Astrocyte of the spinal cord (primary cell): ENCODE data around the gene BCL11A.

ENCODE experiments used
- DNase-seq: peaks from one replicate; pipeline ENCODE4 v3.0.0; 2011; ENCODE audit warnings: low read depth, low spot score
- H3K4me3 ChIP-seq: 2 replicates; pipeline ENCODE4 v1.5.1; 2011; ENCODE audit warnings: low read depth, mild to moderate bottlenecking, low read length, moderate library complexity
- in situ Hi-C: cut with HindIII; loops from 2 replicates; pipeline ENCODE4 v1.10.0; 2017; ENCODE audit warnings: low sequenced_read_pairs
- TF ChIP-seq, protein P1 (sequence below): IDR thresholded peaks from 2 replicates; pipeline ENCODE4 v1.5.1; 2012; ENCODE audit warnings: low read depth, mild to moderate bottlenecking, low read length, inconsistent platforms

BCL11A gene

DNA sequence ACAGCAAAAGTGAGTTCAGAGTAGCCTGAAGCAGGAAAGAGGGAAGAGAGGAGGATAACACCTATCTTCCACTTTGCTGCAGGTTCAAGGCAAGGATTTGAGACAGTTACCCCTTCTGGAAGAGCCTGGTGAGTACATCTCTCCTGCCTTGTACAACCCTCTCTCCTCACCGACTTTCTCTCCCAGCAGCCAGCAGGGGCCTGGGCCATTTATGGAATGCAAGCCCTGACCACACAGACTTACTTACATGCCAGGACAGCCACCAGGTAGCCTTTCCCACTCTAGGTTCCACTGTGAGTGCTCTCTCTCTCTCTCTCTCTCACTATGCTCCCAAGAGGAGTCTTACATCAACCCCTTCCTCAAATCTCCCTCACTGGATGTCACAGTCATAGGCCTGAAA is 57.0 kb downstream of the BCL11A start:
- DNase-seq: no peak
- in situ Hi-C loops: no loop called here

DNA sequence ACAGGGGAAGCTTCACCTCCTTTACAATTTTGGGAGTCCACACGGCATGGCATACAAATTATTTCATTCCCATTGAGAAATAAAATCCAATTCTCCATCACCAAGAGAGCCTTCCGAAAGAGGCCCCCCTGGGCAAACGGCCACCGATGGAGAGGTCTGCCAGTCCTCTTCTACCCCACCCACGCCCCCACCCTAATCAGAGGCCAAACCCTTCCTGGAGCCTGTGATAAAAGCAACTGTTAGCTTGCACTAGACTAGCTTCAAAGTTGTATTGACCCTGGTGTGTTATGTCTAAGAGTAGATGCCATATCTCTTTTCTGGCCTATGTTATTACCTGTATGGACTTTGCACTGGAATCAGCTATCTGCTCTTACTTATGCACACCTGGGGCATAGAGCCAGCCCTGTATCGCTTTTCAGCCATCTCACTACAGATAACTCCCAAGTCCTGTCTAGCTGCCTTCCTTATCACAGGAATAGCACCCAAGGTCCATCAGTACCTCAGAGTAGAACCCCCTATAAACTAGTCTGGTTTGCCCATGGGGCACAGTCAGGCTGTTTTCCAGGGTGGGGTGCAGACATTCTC is 58.3 kb downstream of the BCL11A start:
- no peak for DNase-seq
- in situ Hi-C loops: no loop called here
- TF ChIP-seq, protein P1, sequence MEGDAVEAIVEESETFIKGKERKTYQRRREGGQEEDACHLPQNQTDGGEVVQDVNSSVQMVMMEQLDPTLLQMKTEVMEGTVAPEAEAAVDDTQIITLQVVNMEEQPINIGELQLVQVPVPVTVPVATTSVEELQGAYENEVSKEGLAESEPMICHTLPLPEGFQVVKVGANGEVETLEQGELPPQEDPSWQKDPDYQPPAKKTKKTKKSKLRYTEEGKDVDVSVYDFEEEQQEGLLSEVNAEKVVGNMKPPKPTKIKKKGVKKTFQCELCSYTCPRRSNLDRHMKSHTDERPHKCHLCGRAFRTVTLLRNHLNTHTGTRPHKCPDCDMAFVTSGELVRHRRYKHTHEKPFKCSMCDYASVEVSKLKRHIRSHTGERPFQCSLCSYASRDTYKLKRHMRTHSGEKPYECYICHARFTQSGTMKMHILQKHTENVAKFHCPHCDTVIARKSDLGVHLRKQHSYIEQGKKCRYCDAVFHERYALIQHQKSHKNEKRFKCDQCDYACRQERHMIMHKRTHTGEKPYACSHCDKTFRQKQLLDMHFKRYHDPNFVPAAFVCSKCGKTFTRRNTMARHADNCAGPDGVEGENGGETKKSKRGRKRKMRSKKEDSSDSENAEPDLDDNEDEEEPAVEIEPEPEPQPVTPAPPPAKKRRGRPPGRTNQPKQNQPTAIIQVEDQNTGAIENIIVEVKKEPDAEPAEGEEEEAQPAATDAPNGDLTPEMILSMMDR: no peak
- no peak overlapping the region for H3K4me3 ChIP-seq

More for the DNA sequence above, 57.0 kb downstream of the BCL11A start:
- H3K4me3 ChIP-seq: no peak overlapping the region
- TF ChIP-seq, protein P1: no peak

DNA sequence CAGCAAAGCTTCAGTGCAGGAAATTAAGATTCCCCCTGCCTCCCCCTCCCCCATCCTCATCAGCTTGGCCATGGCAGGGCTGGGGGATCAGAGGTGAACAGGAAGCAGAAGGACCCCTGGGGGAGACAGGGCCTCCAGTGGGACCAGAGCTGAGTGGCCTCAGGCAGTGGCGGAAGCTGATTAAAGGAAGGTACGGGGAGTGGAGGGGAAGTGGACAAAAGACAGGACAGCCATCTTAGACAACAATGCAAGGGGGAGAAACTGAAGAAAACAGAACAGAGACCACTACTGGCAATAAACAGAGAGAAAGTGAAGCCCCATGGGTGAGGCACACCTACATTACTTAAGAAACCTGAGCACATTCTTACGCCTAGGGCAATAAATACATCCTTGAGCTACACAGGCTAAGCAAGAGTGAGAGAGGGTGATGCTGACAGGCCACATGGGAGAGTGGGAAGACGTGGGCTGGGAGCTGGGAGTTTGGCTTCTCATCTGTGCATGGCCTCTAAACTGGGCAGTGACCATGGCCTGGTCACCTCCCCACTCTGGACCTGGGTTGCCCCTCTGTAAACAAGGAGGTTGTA is 59.6 kb downstream of the BCL11A start:
- no peak for DNase-seq
- in situ Hi-C loops: no loop called here
- TF ChIP-seq, protein P1: no peak

DNA sequence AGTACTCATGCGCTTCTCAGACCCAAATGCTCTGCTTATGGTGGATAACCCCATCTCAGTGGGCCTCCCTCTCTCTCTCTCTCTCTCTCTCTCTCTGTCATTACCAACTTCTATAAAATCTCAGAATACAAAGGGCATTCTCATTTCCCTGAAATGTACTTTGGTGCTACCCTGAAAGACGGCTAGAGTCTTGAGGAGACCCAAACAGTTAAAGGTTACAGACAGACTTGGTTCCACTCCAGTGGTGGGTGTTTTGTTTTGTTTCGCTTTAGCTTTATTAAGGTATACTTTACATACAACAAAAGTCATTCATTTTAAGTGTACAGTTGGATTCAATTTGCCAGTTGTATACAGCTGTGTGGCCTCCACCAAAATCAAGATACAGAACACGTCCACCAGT is 60.9 kb downstream of the BCL11A start:
- DNase-seq: no peak
- TF ChIP-seq, protein P1: no peak
- no peak overlapping the region for H3K4me3 ChIP-seq
- in situ Hi-C loops: no loop called here

More for the DNA sequence above, 59.6 kb downstream of the BCL11A start:
- no peak overlapping the region for H3K4me3 ChIP-seq

DNA sequence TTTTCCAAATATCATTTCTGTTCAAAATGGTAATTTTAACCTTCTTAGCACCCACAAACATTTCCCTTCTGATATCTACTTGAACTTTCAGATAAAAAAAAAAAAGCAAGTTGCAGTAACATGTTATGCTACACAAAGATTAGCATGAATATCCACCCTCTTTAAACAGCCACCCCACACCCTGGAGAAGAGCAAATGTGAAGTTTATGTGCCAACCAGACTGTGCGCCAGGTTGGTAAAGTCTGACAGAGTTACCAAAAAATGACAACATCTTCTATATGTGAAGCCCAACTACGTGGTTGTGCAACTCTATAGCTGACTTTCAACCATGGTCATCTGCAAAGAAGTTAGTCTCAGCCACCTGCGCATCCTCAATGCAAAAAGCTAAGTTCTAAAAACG is 62.6 kb downstream of the BCL11A start:
- no peak overlapping the region for H3K4me3 ChIP-seq
- in situ Hi-C loops: no loop called here
- TF ChIP-seq, protein P1: no peak
- no peak for DNase-seq

DNA sequence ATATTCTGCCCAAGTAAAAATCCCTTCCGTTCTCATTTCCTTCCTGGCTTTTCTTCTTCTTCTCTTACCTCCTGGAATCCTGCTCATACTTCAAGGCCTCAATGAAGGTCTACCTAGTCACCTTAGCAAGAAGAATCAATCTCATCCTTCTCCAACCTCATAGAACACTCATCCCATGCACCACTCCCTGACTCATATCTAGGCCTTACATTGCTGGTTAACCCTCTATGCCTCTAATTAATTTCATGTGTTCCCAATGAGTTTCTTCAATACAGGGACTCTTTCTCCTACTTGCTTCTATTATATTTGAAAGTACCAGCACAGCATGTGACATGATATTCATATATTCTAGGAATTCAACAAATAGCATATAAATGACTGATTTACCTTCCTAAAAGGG is 63.0 kb downstream of the BCL11A start:
- TF ChIP-seq, protein P1: no peak
- in situ Hi-C loops: no loop called here
- no peak overlapping the region for H3K4me3 ChIP-seq
- no peak for DNase-seq

DNA sequence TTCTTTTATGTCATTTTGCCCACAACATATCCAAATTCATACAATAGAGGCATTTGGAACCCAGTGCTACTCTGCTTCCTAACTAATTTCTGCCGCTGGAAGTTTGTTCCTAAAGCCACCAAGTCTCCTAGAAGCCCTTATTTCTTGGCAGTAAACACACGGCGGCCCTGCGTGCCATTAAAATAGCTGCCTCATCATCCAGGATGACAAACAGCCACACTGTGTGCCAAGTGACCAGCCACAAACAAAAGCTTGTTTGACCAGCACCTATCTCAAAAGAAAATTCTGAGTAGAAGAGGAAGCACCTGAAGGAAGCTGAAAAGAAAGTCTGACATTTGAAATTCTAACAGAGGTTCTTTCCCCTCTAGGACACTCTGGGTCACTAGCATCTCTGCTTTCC is 64.2 kb downstream of the BCL11A start:
- in situ Hi-C loops: no loop called here
- TF ChIP-seq, protein P1: no peak
- DNase-seq: no peak
- no peak overlapping the region for H3K4me3 ChIP-seq
